Vagina (tissue), 2 donors: ENCODE measurements around the gene OPRL1.

Experiments used
- POLR2A ChIP-seq, 2 donors: fragments of 450-650 bp; IDR thresholded peaks; one replicate each; pipeline ENCODE4 v1.6.1; 2017; ENCODE audit warnings: antibody characterized with exemption in 2 of 2, mild to moderate bottlenecking in 2 of 2, moderate library complexity in 2 of 2
- TF ChIP-seq, protein P1 (sequence below), 3 experiments: fragments of 450-650 bp in 2 of 3; fragments of 200-600 bp in 1 of 3; sonication (generic) in 1 of 3; IDR thresholded peaks; one replicate each; pipeline ENCODE4 v1.5.1; 2017 to 2019; ENCODE audit warnings: antibody characterized with exemption in 3 of 3, mild to moderate bottlenecking in 2 of 3, moderate library complexity in 2 of 3

GRCh38 chr20:64086801-64087200, 6.9 kb downstream of the OPRL1 start:
- TF ChIP-seq, protein P1, sequence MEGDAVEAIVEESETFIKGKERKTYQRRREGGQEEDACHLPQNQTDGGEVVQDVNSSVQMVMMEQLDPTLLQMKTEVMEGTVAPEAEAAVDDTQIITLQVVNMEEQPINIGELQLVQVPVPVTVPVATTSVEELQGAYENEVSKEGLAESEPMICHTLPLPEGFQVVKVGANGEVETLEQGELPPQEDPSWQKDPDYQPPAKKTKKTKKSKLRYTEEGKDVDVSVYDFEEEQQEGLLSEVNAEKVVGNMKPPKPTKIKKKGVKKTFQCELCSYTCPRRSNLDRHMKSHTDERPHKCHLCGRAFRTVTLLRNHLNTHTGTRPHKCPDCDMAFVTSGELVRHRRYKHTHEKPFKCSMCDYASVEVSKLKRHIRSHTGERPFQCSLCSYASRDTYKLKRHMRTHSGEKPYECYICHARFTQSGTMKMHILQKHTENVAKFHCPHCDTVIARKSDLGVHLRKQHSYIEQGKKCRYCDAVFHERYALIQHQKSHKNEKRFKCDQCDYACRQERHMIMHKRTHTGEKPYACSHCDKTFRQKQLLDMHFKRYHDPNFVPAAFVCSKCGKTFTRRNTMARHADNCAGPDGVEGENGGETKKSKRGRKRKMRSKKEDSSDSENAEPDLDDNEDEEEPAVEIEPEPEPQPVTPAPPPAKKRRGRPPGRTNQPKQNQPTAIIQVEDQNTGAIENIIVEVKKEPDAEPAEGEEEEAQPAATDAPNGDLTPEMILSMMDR (IDR thresholded peaks at IDR 0.05): no peak
- TF ChIP-seq POLR2A (IDR thresholded peaks at IDR 0.05): no peak
